ENCODE data around the gene STIMATE. TPM values are rescaled to one million over a fixed set of nuclear protein-coding genes. Genes with fewer than 3 reads are reported as not detected.

STIMATE gene
- total and polyA plus RNA-seq, 4 donors, result 14.0 to 24.4 (median 20.9) TPM

GRCh38 chr3:52915294-52915693 lies 17.9 kb upstream of the STIMATE start:
- DNase-seq (ENCODE audit: low spot score), result no peak
- Histone ChIP-seq H3K9me3 (ENCODE audit: control insufficient read depth in 4 of 4, low read length in 3 of 4) (no peaks in the 10 kb centered on the region), H3K36me3 (ENCODE audit: control insufficient read depth in 4 of 4, insufficient read depth in 3 of 4, low read depth in 1 of 4, low read length in 3 of 4) (peaks cover 4 to 26% (median 19%) of the 10 kb centered on the region in 4 donors), H3K4me3 (ENCODE audit: low read depth in 1 of 3, low read length in 3 of 3) (no peak overlapping the region), H3K27me3 (ENCODE audit: control insufficient read depth in 4 of 4, insufficient read depth in 4 of 4, low read length in 3 of 4) (no peaks in the 10 kb centered on the region), H3K4me1 (ENCODE audit: control insufficient read depth in 4 of 4, insufficient read depth in 4 of 4, low read length in 3 of 4) (peaks cover 0 to 9% (median 0%) of the 10 kb centered on the region in 4 donors), H3K9ac (ENCODE audit: low read depth in 1 of 2, low read length in 2 of 2) (no peak overlapping the region), H3K27ac (ENCODE audit: low read depth in 1 of 2, low read length in 2 of 2) (peak overlapping the region in 1 of 2 donors; percentile 44)
- 59% methylated on average over 6 of the region's 6 CpGs for WGBS
- peak; percentile 40 to 50 for TF ChIP-seq RXRA (IDR thresholded peaks at IDR 0.05)
- TF ChIP-seq, protein P1, sequence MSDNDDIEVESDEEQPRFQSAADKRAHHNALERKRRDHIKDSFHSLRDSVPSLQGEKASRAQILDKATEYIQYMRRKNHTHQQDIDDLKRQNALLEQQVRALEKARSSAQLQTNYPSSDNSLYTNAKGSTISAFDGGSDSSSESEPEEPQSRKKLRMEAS (IDR thresholded peaks at IDR 0.05), result peak; percentile 74
- TF ChIP-seq FOXA1 (IDR thresholded peaks at IDR 0.05), result no peak
- TF ChIP-seq FOXA2 (IDR thresholded peaks at IDR 0.05), result peak; percentile 39
- peak in 1 of 2 donors; percentile 15 for TF ChIP-seq GABPA (IDR thresholded peaks at IDR 0.05 in 1 of 2, conservative IDR thresholded peaks at IDR 0.05 in 1 of 2)
- no peak for TF ChIP-seq CTCF (IDR thresholded peaks at IDR 0.05; ENCODE audit: low read depth, low read length, missing input control)
- no peak for TF ChIP-seq TAF1 (conservative IDR thresholded peaks at IDR 0.05)
- TF ChIP-seq SP1 (IDR thresholded peaks at IDR 0.05), result peak; percentile 46
- TF ChIP-seq HNF4G (IDR thresholded peaks at IDR 0.05), result no peak
- TF ChIP-seq HNF4A (conservative IDR thresholded peaks at IDR 0.05), result peak; percentile 42 to 47
- peak; percentile 9 to 44 for TF ChIP-seq RAD21 (IDR thresholded peaks at IDR 0.05)
- no peak for TF ChIP-seq REST (IDR thresholded peaks at IDR 0.05)
- TF ChIP-seq JUND (IDR thresholded peaks at IDR 0.05), result peak in 1 of 2 donors; percentile 17

GRCh38 chr3:52912885-52913731 lies 15.8 kb upstream of the STIMATE start:
- Histone ChIP-seq H3K9me3 (ENCODE audit: control insufficient read depth in 4 of 4, low read length in 3 of 4) (no peaks in the 10 kb centered on the region), H3K27me3 (ENCODE audit: control insufficient read depth in 4 of 4, insufficient read depth in 4 of 4, low read length in 3 of 4) (no peaks in the 10 kb centered on the region), H3K9ac (ENCODE audit: low read depth in 1 of 2, low read length in 2 of 2) (no peak overlapping the region), H3K4me3 (ENCODE audit: low read depth in 1 of 3, low read length in 3 of 3) (no peak overlapping the region), H3K27ac (ENCODE audit: low read depth in 1 of 2, low read length in 2 of 2) (no peak overlapping the region), H3K36me3 (ENCODE audit: control insufficient read depth in 4 of 4, insufficient read depth in 3 of 4, low read depth in 1 of 4, low read length in 3 of 4) (peaks cover 4 to 18% (median 14%) of the 10 kb centered on the region in 4 donors), H3K4me1 (ENCODE audit: control insufficient read depth in 4 of 4, insufficient read depth in 4 of 4, low read length in 3 of 4) (peaks cover 0 to 9% (median 0%) of the 10 kb centered on the region in 4 donors)
- TF ChIP-seq NR2F2 (IDR thresholded peaks at IDR 0.05), result no peak
- no peak for TF ChIP-seq REST (IDR thresholded peaks at IDR 0.05)
- no peak for TF ChIP-seq EGR1 (IDR thresholded peaks at IDR 0.05; ENCODE audit: low read depth in 2 of 2)
- TF ChIP-seq, protein P1 (IDR thresholded peaks at IDR 0.05), result no peak
- no peak for TF ChIP-seq SP1 (IDR thresholded peaks at IDR 0.05)
- TF ChIP-seq FOXA2 (IDR thresholded peaks at IDR 0.05), result no peak
- peak; percentile 61 for DNase-seq (ENCODE audit: low spot score)
- WGBS, result 92% methylated on average over 9 of the region's 9 CpGs
